Osteoblast (primary cell): ENCODE measurements around the gene IQCH. TPM values are rescaled to one million over a fixed set of nuclear protein-coding genes. Genes with fewer than 3 reads are reported as not detected.

Experiments
- DNase-seq: peaks from one replicate; pipeline ENCODE4 v3.0.0; 2011; ENCODE audit warnings: low spot score, mixed read lengths; ENCODE audit not compliant: insufficient read length; ENCODE audit errors: missing footprints
- H2AFZ ChIP-seq: 2 replicates; pipeline ENCODE4 v1.6.0; 2011; ENCODE audit warnings: mild to moderate bottlenecking, low read length
- H3K27ac ChIP-seq: 2 replicates; pipeline ENCODE4 v1.5.1; 2011; ENCODE audit warnings: mild to moderate bottlenecking, low read depth, low read length, moderate library complexity
- H3K27me3 ChIP-seq: 2 replicates; pipeline ENCODE4 v1.6.0; 2012; ENCODE audit warnings: mild to moderate bottlenecking, control low read depth, inconsistent platforms, low read length, moderate library complexity; ENCODE audit not compliant: insufficient read depth
- H3K36me3 ChIP-seq: 2 replicates; pipeline ENCODE4 v1.5.1; 2011; ENCODE audit warnings: mild to moderate bottlenecking, low read length, control low read depth, moderate library complexity; ENCODE audit not compliant: insufficient read depth
- H3K4me1 ChIP-seq: 2 replicates; pipeline ENCODE4 v1.5.1; 2011; ENCODE audit warnings: mild to moderate bottlenecking, low read length, control low read depth, moderate library complexity; ENCODE audit not compliant: insufficient read depth
- H3K4me2 ChIP-seq: 2 replicates; pipeline ENCODE4 v1.6.0; 2011; ENCODE audit warnings: mild to moderate bottlenecking, low read length; ENCODE audit not compliant: insufficient read depth
- H3K4me3 ChIP-seq: fragments of 200-600 bp; sonication (generic); 3 replicates; pipeline ENCODE4 v1.5.1; 2012; ENCODE audit warnings: mild to moderate bottlenecking, low read length, inconsistent platforms; ENCODE audit not compliant: insufficient read depth
- H3K79me2 ChIP-seq: 2 replicates; pipeline ENCODE4 v1.6.0; 2012; ENCODE audit warnings: mild to moderate bottlenecking, low read length, control low read depth, inconsistent platforms; ENCODE audit not compliant: insufficient read depth
- H3K9me3 ChIP-seq: 2 replicates; pipeline ENCODE4 v1.5.1; 2011; ENCODE audit warnings: low read depth, low read length, control low read depth
- H4K20me1 ChIP-seq: 2 replicates; pipeline ENCODE4 v1.6.0; 2012; ENCODE audit warnings: mild to moderate bottlenecking, low read length, control low read depth; ENCODE audit not compliant: insufficient read depth
- CTCF ChIP-seq: IDR thresholded peaks from 2 replicates; pipeline ENCODE4 v1.5.1; 2011; ENCODE audit warnings: mild to moderate bottlenecking, low read depth, low read length, moderate library complexity; ENCODE audit errors: extremely low read depth
- total RNA-seq: library from RNA; depleted of rRNA; stranded (reverse); fragments of >200 nt; gene quantifications from 2 replicates; pipeline ENCODE4 v1.2.3, GENCODE V29; 2012

The IQCH gene
- total RNA-seq, 1 donor = 5.8 TPM

DNA sequence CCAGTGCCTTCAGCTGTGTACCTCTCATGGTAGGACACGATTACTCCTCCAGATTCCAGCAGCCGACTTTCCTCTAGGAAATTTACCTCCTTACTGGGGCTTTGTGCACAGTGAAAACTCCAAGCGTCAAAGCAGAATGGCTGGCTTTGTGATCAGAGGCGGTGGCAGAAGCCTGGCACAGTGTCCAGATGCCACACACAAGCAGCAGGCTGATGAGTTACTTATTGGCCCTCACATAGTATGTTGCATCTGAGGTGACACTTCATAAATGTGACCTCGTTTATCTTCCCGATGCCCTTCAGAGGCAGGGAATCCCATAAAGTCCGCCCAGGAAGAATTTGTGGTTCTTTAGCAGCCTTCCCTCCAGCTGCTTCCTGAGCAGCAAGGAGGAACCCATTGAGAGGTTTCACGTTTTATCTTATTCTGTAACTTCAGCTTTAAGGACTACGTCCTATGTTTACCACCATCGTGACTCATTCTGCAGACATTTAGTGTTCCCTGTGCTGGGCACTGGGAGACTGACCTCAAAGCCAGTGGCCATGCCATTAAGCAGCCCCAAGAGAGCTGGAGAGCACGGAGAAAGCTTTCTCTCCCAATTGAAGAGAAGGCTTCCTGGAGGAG, 159.3 kb downstream of the IQCH start:
- Histone ChIP-seq H3K79me2 (no peaks in the 10 kb centered on the region), H2AFZ (peak overlapping the region; percentile 21), H3K4me1 (peaks cover 9% of the 10 kb centered on the region), H3K27me3 (no peaks in the 10 kb centered on the region), H4K20me1 (no peaks in the 10 kb centered on the region), H3K9me3 (no peaks in the 10 kb centered on the region), H3K27ac (no peak overlapping the region), H3K36me3 (no peaks in the 10 kb centered on the region), H3K4me2 (peak overlapping the region; percentile 55), H3K4me3 (no peak overlapping the region)
- peak; percentile 73 for DNase-seq
- TF ChIP-seq CTCF = no peak

GRCh38 chr15:67415181-67415580, 160.6 kb downstream of the IQCH start:
- no peaks in the 10 kb centered on the region for H4K20me1 ChIP-seq
- no peaks in the 10 kb centered on the region for H3K79me2 ChIP-seq
- H3K4me3 ChIP-seq = no peak overlapping the region
- no peaks in the 10 kb centered on the region for H3K27me3 ChIP-seq
- no peak overlapping the region for H3K4me2 ChIP-seq
- no peaks in the 10 kb centered on the region for H3K36me3 ChIP-seq
- no peaks in the 10 kb centered on the region for H3K9me3 ChIP-seq
- peaks cover 9% of the 10 kb centered on the region for H3K4me1 ChIP-seq
- H3K27ac ChIP-seq = no peak overlapping the region
- no peak for TF ChIP-seq CTCF
- DNase-seq = no peak
- H2AFZ ChIP-seq = no peak overlapping the region

DNA sequence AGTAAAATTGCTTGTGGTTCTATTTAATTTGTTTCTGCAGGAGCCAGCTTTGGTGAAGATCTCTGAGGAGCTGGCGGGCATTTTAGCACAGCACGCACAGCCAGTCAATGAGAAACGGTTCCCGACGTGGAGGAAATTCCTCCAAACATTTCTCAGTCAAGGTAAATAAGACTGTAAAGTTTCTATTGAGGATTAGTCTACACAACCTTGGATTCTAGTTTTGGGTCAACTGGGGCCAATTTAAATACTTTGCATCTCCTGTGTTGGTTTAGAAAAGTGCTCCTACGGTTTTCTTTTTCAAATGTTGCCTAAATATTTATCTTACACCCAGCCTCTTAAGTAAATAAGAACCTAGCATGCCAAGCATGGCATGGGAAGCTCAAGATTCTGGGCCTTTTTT, 162.3 kb downstream of the IQCH start:
- H3K9me3 ChIP-seq = no peaks in the 10 kb centered on the region
- no peak for TF ChIP-seq CTCF

DNA sequence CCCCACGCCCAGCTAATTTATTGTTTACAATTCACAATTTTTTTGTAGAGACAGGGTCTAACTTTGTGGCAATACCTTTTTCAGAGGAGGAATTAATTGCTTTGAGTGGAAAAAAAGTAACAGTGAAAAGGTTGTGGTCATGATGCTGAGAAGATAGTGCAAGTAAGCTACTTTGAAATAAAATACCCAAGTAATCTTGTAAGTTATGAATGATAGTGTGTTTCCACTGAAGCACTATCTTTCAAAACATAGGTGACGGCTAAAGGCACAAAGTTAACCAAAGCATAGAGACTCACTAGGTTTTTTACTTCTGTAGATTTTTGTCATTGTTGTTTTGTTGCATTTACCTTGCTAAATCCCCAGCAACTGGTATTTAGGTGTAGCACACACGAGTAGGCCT, 165.1 kb downstream of the IQCH start:
- no peak overlapping the region for H3K4me2 ChIP-seq
- no peak overlapping the region for H2AFZ ChIP-seq
- H3K27ac ChIP-seq = no peak overlapping the region
- H3K27me3 ChIP-seq = no peaks in the 10 kb centered on the region
- no peak for TF ChIP-seq CTCF
- no peaks in the 10 kb centered on the region for H3K9me3 ChIP-seq
- DNase-seq = no peak
- no peaks in the 10 kb centered on the region for H4K20me1 ChIP-seq
- H3K4me3 ChIP-seq = no peak overlapping the region
- no peaks in the 10 kb centered on the region for H3K36me3 ChIP-seq
- no peaks in the 10 kb centered on the region for H3K79me2 ChIP-seq
- H3K4me1 ChIP-seq = no peaks in the 10 kb centered on the region

More for the DNA sequence above, 162.3 kb downstream of the IQCH start:
- Histone ChIP-seq H3K4me3 (no peak overlapping the region), H3K36me3 (no peaks in the 10 kb centered on the region), H2AFZ (no peak overlapping the region), H3K27me3 (no peaks in the 10 kb centered on the region), H3K4me2 (no peak overlapping the region), H4K20me1 (no peaks in the 10 kb centered on the region), H3K79me2 (no peaks in the 10 kb centered on the region), H3K27ac (no peak overlapping the region), H3K4me1 (peaks cover 9% of the 10 kb centered on the region)
- no peak for DNase-seq
